ENCODE measurements around the gene TUBE1.
"Not testable (repeated sequence)": the region's sequence is repeated elsewhere in the genome, so short reads cannot be mapped to it uniquely, and the experiment has no call there.

Gene TUBE1

DNA sequence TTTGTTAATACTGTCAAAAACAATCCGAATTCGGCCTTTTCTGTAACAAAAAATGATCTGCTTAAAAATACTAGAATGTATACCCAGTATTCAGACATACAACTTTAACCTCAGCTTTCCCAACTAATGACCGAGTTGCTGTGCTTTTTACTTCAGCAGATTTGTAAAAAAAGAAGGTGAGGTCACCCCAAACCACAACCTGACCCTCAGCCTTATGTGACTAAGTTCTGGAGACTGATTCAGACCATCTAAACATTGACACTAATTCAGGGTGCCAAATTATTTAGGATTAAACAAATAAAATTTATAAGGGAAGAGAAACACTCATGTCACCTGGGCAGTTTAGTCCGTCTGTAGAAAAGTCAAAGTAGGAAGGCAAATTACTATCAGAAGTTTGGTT is 25.7 kb downstream of the TUBE1 start:
- DNase-seq = no peak

GRCh38 chr6:112058243-112059032 is 28.8 kb downstream of the TUBE1 start:
- no peak for DNase-seq

- DNase-seq = no peak
Measured at GRCh38 chr6:112054555-112055190, 32.6 kb downstream of the TUBE1 start.

GRCh38 chr6:112054001-112054400 is 33.3 kb downstream of the TUBE1 start, which contains the start of gene CCN6:
CCN6 (plus strand) TSS chr6:112054104; CDS start chr6:112054358, 254 bp downstream.
- no peak for DNase-seq

- DNase-seq = not testable (repeated sequence)
Measured at GRCh38 chr6:112051251-112051740, 36.0 kb downstream of the TUBE1 start.

DNA sequence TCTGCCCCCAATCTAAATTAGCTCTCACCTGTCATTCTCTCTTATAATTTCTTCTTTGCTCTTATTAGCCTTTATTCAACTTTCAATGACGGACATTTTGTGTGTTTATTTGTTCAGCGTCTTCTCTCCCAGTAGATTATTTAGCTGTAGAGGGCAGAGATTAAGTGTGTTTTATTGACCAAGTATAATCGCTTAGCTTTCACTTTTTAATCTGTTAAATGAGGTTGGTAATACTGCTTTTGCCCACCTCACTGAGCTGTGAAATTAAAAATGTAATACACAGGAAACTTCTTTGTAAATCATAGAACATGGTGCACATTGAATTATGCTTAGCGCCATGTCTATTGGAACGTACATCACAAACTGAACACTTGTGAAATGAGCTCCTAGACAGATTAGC is 36.9 kb downstream of the TUBE1 start:
- no peak for DNase-seq

- DNase-seq = no peak
Measured at GRCh38 chr6:112049996-112050395, 37.3 kb downstream of the TUBE1 start.

DNA sequence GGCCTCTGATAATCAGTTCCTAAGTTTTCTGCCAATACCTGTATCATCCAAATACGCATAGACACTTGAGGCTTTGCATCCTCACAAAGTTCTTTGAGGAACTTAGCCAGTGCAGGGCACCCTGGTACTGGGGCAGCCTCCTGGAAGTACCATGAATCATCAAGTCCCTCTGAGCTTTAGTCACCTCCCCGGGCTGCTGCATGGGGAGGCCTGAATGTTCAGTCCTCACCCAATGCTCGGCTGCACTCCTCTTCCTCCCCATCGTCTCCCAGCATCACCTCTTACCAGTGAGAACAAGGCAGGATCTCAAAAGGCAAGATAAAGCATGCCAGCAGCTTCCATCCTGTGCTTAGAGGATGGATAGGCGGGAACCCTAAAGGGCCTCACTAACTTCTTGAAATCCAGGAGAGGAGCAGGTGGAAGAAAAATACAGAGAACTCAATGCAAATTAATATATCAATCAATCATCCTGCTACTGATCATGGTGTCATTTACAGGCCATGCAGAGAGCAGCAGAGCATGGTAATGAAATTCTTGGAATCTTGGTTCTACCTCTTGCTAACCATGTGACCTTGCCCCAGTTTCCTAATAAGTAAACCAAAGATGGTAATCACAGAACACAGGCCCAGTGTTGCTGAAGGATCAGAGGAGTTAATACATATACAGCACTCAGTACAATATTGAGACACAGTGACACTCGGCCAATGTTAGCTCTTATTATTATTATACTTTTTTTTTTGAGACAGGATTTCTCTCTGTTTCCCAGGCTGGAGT is 38.1 kb downstream of the TUBE1 start:
- DNase-seq = no peak

- DNase-seq = not testable (repeated sequence)
Measured at GRCh38 chr6:112047523-112047922, 39.8 kb downstream of the TUBE1 start.

DNA sequence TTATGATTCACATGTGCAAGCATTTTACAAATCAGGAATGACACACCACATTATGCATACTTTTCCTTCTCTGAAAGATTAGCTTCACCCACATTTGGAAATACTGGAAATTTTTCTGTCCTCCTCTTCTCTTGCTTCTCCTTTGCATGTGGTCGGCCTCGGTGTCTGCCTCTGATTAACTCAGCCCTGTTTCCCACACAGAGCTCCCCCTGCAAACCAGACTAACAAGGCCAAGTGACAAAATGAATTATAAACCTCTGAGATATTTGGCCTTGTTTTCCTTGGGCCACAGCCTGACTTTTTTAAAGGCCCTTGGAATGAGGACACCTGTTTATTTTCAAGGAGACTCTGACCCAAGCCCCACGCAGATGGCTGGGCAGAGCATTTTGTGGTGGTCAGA is 42.4 kb downstream of the TUBE1 start:
- no peak for DNase-seq

DNA sequence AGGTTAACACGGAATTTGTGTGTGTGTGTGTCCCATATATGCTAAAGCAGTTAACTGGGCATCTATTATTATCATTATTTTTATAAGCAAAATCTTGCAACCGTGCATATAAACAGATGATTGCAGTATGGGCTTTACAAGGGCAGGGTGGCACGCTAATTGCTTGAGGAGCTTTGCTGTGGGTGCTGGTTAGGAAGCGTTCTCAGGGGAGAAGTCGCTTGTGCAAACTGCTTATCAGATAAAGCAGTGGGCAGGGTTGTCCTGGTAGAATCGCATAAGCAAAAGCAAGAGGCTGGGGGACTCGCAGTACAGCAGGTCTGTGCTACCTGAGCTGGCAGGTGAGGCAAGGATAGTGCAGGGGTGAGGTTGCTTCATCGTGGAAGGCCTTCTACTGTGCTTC is 43.1 kb downstream of the TUBE1 start:
- DNase-seq = no peak

DNA sequence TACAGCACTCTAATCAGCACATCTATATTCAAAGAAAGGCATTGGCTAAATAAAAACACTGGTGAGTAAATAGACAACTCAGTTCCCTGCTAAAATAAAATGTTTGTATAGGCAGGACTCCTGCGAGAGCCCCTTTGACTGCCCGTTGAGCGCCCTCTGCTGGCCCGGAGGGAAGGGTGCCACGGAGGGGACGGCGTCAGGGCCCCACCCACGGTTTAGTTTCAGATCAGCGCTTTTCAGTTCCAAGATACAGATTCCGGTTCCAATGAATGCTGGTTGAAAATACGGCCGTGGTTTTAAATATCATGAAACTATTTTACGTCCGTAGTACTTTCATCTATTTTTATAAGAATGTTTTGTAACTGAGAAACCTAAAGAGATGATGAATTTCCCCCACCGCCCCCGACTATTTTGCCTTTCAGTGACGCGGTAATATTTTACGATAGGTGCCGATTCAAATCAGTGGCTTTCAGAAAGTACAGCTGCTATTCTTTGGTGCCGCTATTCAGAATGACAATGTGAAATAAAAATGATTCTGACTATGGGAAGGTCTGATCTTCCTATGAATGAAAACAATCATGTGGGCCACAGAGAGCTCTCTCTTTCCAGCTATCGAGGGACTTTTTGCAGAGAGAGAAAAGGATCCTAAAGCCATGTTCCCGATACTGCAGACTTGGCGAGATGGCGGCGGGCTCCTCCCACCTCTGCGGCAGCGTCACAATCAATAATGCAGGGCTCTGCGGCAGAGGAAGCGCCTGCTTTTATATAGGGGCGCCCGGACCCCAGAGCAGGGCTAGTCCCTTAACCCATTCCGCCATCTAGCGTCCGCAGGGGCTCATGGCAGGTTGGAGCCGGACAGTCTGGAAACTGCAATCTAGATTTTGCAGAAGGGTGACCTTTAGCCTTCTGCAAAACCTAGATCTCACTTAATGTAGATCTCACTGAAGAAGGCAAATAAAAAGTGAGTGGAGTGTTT is 44.0 kb downstream of the TUBE1 start:
- DNase-seq = peak; percentile 85

DNA sequence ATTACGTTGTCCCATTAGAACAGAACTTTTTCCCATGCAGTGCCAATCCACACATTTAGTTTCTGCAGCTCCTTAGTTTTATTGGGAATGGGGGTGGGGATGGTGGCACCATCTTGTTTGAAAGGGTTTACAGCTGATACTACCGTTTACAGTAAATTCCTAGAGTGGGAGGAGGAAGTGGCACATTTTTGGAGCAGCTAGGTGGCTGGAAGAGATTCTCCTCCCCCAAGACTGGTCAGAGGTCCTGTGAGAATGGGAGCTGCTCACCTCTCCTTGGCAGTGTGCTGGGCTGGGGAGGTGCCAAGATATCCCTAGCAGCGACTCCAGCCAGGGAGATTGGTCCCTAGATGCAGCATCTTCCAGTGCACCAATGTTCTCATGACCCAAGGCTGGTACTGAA is 45.7 kb downstream of the TUBE1 start:
- DNase-seq = no peak

GRCh38 chr6:112040956-112041355 is 46.3 kb downstream of the TUBE1 start:
- DNase-seq = no peak

DNA sequence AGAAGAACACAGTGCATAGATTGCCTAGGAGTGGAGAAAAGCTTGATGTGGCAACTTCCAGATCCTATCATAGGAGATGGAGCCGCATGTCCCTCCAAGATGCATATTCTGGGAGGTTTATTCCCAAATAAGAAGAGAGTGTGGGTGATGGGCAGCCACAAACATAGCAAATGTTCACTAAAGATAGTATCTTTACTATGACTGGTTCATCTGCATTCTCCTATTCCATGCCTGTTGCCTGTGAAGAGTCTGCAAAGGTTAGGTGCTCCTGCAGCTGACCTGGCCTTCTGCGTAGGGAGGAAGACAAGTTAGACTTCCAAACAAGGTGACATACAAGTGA is 47.9 kb downstream of the TUBE1 start:
- DNase-seq = no peak

DNA sequence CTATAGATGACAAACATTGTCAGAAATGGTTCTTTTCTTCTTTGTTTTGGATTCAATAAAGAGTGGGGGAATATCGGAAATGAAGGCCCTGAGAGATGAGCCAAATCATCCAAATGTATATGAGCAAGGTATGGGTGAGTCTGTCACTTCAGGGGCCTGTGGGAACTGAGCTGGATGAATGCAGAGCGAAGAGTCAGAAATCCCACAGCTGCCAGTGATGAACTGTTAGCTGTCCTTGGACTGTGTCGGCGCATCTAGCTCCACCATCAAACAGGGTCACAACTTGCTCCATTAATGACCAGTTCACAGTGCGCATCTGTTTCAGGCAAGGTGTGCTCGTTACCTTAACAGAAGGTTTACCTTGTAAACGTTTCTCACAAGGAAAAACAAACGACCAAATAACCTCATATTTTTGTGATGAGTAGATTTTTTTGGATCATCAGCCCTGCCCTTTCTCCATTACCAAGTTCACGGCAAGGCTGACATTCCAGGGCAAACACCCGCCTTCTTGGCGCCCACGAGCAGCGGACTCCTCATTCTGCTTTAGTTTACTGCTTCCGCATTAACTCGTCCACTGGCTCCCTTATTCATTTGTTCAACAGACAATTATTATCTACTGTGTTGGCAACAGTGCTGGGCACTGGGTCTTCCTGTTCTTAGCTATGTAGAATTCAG is 48.4 kb downstream of the TUBE1 start:
- DNase-seq = no peak

DNA sequence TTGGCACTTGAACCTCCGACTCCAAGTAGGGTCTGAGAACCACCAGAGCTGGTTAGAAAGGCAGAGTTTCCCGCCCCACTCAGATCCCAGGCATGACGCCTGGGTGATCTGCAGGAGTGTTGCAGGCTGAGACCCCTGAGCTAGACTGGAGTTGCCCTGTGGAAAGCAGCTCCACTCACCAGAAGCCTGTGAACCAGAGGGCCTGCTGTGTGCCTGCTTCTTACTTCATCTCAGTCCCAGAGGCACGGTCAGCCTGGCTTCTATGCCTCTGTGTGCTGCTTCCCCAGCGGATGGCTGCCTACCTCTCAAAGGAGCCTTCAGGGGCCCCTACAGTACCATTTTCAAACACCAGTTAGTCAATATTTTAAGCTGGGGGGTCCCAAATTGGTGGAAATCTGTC is 49.0 kb downstream of the TUBE1 start:
- no peak for DNase-seq

DNA sequence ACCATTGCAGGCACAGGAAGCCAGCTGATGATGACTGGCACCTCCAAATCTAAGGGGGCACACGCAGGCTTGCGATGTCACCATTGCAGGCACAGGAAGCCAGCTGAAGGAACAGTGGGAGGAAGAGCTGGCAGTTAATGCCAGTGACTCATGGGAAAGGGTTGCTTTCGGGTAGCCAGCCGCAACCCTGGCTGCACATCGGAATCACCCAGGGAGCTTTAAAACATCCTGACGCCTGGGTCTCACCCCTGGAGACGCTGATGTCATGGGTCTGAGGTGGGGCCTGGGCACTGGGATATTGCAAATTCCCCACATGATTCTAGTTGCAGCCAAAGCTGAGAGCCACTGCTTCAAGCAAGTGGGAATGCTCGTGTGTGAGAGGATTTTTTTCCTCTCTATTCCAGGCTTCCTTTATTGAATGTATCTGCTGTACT is 49.5 kb downstream of the TUBE1 start:
- no peak for DNase-seq

GRCh38 chr6:112036088-112036637 is 51.1 kb downstream of the TUBE1 start:
- no peak for DNase-seq

DNA sequence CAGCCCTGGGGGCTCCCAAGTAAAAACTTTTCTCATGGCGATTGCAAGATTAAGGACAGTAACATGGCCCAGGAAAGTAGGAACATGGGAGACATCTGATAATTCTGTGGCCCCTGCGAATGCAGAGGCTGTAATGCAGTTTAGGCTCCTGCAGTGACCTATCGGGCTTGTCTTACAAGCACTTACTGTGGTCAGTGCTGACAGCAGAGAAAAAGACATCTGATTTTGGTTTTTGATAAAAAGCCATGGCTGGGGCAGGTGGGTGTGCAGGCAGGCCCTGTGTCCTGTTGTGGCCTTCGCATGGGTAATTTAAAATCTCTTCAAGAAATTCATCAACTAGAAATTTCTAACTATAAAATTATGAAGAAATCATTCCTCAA is 52.7 kb downstream of the TUBE1 start:
- no peak for DNase-seq

DNA sequence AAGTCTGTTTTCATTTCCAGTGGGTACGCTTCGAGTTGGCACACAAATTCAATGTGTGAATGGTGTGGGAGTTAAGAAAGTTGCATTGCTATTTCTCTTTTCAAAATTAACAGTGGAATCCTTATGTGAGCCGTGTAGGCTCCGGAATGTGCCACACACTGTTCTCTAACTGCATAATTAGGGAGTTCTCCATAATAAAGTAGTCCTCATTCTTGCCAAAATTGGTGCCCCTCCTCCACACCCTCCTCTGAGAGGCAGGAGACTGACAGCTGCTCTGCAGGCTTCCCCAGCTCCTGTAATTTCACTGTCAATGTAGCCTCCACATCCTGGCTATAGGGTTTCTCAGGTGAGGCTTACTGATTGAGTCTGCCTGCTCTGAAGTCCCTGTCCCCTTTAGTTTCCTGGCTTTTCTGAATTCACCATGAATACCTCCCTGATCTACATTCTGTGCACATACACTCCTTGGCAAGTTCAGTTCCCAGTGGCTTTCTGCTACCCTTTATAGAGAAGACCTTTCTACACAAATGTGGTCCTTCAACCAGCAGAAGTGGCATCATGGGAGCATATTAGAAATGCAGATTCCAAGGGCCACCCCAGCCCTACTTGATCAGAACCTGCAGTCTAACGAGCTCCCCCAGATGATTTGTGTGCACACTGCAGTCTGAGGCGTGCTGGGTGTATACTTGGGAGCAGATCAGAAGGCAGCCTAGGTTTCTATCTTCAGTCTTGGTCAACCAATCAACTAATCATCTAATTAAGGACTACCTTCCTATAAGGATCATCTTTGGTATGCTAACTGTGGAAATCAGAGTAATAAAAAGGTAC is 53.3 kb downstream of the TUBE1 start:
- no peak for DNase-seq
